ENCODE results near the gene SAXO2.
"Not testable (repeated sequence)": the region's sequence is repeated elsewhere in the genome, so short reads cannot be mapped to it uniquely, and the experiment has no call there.

Gene SAXO2

GRCh38 chr15:82315519-82316246, 53.1 kb downstream of the SAXO2 start:
- Histone ChIP-seq H3K27me3 (ENCODE audit: control insufficient read depth, insufficient read depth, low read length) (no peaks in the 10 kb centered on the region), H3K9me3 (ENCODE audit: control insufficient read depth, insufficient read depth, low read depth, low read length) (no peaks in the 10 kb centered on the region; the same call in 1 of the 2 replicates), H3K4me3 (ENCODE audit: low read depth, low read length) (no peak overlapping the region), H3K36me3 (ENCODE audit: control insufficient read depth, insufficient read depth, low read length) (no peaks in the 10 kb centered on the region), H3K9ac (ENCODE audit: low read length) (no peak overlapping the region), H3K4me1 (ENCODE audit: control insufficient read depth, insufficient read depth, low read length) (no peaks in the 10 kb centered on the region), H3K27ac (ENCODE audit: low read depth, low read length) (no peak overlapping the region)

- H3K36me3 ChIP-seq (ENCODE audit: control insufficient read depth, insufficient read depth, low read length); H3K27ac ChIP-seq (ENCODE audit: low read depth, low read length); H3K27me3 ChIP-seq (ENCODE audit: control insufficient read depth, insufficient read depth, low read length); H3K4me3 ChIP-seq (ENCODE audit: low read depth, low read length); H3K4me1 ChIP-seq (ENCODE audit: control insufficient read depth, insufficient read depth, low read length); H3K9me3 ChIP-seq (ENCODE audit: control insufficient read depth, insufficient read depth, low read depth, low read length); H3K9ac ChIP-seq (ENCODE audit: low read length): not testable (repeated sequence)
Measured at GRCh38 chr15:82316247-82317090, 53.9 kb downstream of the SAXO2 start.

- Histone ChIP-seq H3K9ac (ENCODE audit: low read length) (no peak overlapping the region), H3K27ac (ENCODE audit: low read depth, low read length) (no peak overlapping the region), H3K27me3 (ENCODE audit: control insufficient read depth, insufficient read depth, low read length) (no peaks in the 10 kb centered on the region)
Measured at GRCh38 chr15:82317091-82317489, 54.5 kb downstream of the SAXO2 start.

GRCh38 chr15:82317516-82317915, 54.9 kb downstream of the SAXO2 start:
- not testable (repeated sequence) for H3K9me3 ChIP-seq (ENCODE audit: control insufficient read depth, insufficient read depth, low read depth, low read length); H3K4me1 ChIP-seq (ENCODE audit: control insufficient read depth, insufficient read depth, low read length); H3K9ac ChIP-seq (ENCODE audit: low read length); H3K27ac ChIP-seq (ENCODE audit: low read depth, low read length); H3K27me3 ChIP-seq (ENCODE audit: control insufficient read depth, insufficient read depth, low read length); H3K36me3 ChIP-seq (ENCODE audit: control insufficient read depth, insufficient read depth, low read length); H3K4me3 ChIP-seq (ENCODE audit: low read depth, low read length)

More at GRCh38 chr15:82317091-82317489, 54.5 kb downstream of the SAXO2 start:
- H3K9me3 ChIP-seq (ENCODE audit: control insufficient read depth, insufficient read depth, low read depth, low read length): no peaks in the 10 kb centered on the region
- H3K4me3 ChIP-seq (ENCODE audit: low read depth, low read length): no peak overlapping the region
- H3K36me3 ChIP-seq (ENCODE audit: control insufficient read depth, insufficient read depth, low read length): no peaks in the 10 kb centered on the region
- H3K4me1 ChIP-seq (ENCODE audit: control insufficient read depth, insufficient read depth, low read length): no peaks in the 10 kb centered on the region

- not testable (repeated sequence) for H3K4me3 ChIP-seq (ENCODE audit: low read depth, low read length); H3K36me3 ChIP-seq (ENCODE audit: control insufficient read depth, insufficient read depth, low read length); H3K4me1 ChIP-seq (ENCODE audit: control insufficient read depth, insufficient read depth, low read length); H3K27me3 ChIP-seq (ENCODE audit: control insufficient read depth, insufficient read depth, low read length); H3K27ac ChIP-seq (ENCODE audit: low read depth, low read length); H3K9me3 ChIP-seq (ENCODE audit: control insufficient read depth, insufficient read depth, low read depth, low read length); H3K9ac ChIP-seq (ENCODE audit: low read length)
Measured at GRCh38 chr15:82318281-82318680, 55.7 kb downstream of the SAXO2 start.

- not testable (repeated sequence) for H3K9ac ChIP-seq (ENCODE audit: low read length); H3K27ac ChIP-seq (ENCODE audit: low read depth, low read length); H3K36me3 ChIP-seq (ENCODE audit: control insufficient read depth, insufficient read depth, low read length); H3K4me3 ChIP-seq (ENCODE audit: low read depth, low read length); H3K27me3 ChIP-seq (ENCODE audit: control insufficient read depth, insufficient read depth, low read length); H3K4me1 ChIP-seq (ENCODE audit: control insufficient read depth, insufficient read depth, low read length); H3K9me3 ChIP-seq (ENCODE audit: control insufficient read depth, insufficient read depth, low read depth, low read length)
Measured at GRCh38 chr15:82319522-82320278, 57.1 kb downstream of the SAXO2 start.

- not testable (repeated sequence) for H3K27ac ChIP-seq (ENCODE audit: low read depth, low read length); H3K4me3 ChIP-seq (ENCODE audit: low read depth, low read length); H3K9me3 ChIP-seq (ENCODE audit: control insufficient read depth, insufficient read depth, low read depth, low read length); H3K4me1 ChIP-seq (ENCODE audit: control insufficient read depth, insufficient read depth, low read length); H3K36me3 ChIP-seq (ENCODE audit: control insufficient read depth, insufficient read depth, low read length); H3K9ac ChIP-seq (ENCODE audit: low read length); H3K27me3 ChIP-seq (ENCODE audit: control insufficient read depth, insufficient read depth, low read length)
Measured at GRCh38 chr15:82320861-82321260, 58.2 kb downstream of the SAXO2 start.

- H3K4me3 ChIP-seq (ENCODE audit: low read depth, low read length); H3K27ac ChIP-seq (ENCODE audit: low read depth, low read length); H3K9ac ChIP-seq (ENCODE audit: low read length); H3K9me3 ChIP-seq (ENCODE audit: control insufficient read depth, insufficient read depth, low read depth, low read length); H3K27me3 ChIP-seq (ENCODE audit: control insufficient read depth, insufficient read depth, low read length); H3K4me1 ChIP-seq (ENCODE audit: control insufficient read depth, insufficient read depth, low read length); H3K36me3 ChIP-seq (ENCODE audit: control insufficient read depth, insufficient read depth, low read length): not testable (repeated sequence)
Measured at GRCh38 chr15:82322488-82322887, 59.9 kb downstream of the SAXO2 start.

- not testable (repeated sequence) for H3K4me3 ChIP-seq (ENCODE audit: low read depth, low read length); H3K36me3 ChIP-seq (ENCODE audit: control insufficient read depth, insufficient read depth, low read length); H3K27ac ChIP-seq (ENCODE audit: low read depth, low read length); H3K9me3 ChIP-seq (ENCODE audit: control insufficient read depth, insufficient read depth, low read depth, low read length); H3K27me3 ChIP-seq (ENCODE audit: control insufficient read depth, insufficient read depth, low read length); H3K9ac ChIP-seq (ENCODE audit: low read length); H3K4me1 ChIP-seq (ENCODE audit: control insufficient read depth, insufficient read depth, low read length)
Measured at GRCh38 chr15:82324831-82325230, 62.2 kb downstream of the SAXO2 start.

GRCh38 chr15:82325646-82326045, 63.0 kb downstream of the SAXO2 start:
- not testable (repeated sequence) for H3K27ac ChIP-seq (ENCODE audit: low read depth, low read length); H3K9ac ChIP-seq (ENCODE audit: low read length); H3K27me3 ChIP-seq (ENCODE audit: control insufficient read depth, insufficient read depth, low read length); H3K4me1 ChIP-seq (ENCODE audit: control insufficient read depth, insufficient read depth, low read length); H3K4me3 ChIP-seq (ENCODE audit: low read depth, low read length); H3K9me3 ChIP-seq (ENCODE audit: control insufficient read depth, insufficient read depth, low read depth, low read length); H3K36me3 ChIP-seq (ENCODE audit: control insufficient read depth, insufficient read depth, low read length)

GRCh38 chr15:82326896-82327295, 64.3 kb downstream of the SAXO2 start:
- not testable (repeated sequence) for H3K4me1 ChIP-seq (ENCODE audit: control insufficient read depth, insufficient read depth, low read length); H3K27ac ChIP-seq (ENCODE audit: low read depth, low read length); H3K9me3 ChIP-seq (ENCODE audit: control insufficient read depth, insufficient read depth, low read depth, low read length); H3K9ac ChIP-seq (ENCODE audit: low read length); H3K27me3 ChIP-seq (ENCODE audit: control insufficient read depth, insufficient read depth, low read length); H3K36me3 ChIP-seq (ENCODE audit: control insufficient read depth, insufficient read depth, low read length); H3K4me3 ChIP-seq (ENCODE audit: low read depth, low read length)
